Epithelial cell of esophagus (primary cell): ENCODE data around the gene CPLX1.

ENCODE experiments used
- DNase-seq: peaks from one replicate; pipeline ENCODE4 v3.0.0; 2010; ENCODE audit warnings: low read depth
- H3K4me3 ChIP-seq: 2 replicates; pipeline ENCODE4 v1.5.1; 2011; ENCODE audit warnings: mild to moderate bottlenecking, low read length, control low read depth
- CTCF ChIP-seq: IDR thresholded peaks from 2 replicates; pipeline ENCODE4 v1.5.1; 2011; ENCODE audit warnings: low read depth, mild to moderate bottlenecking, low read length, control low read depth, inconsistent platforms; ENCODE audit not compliant: insufficient read depth; ENCODE audit errors: missing control alignments

Gene CPLX1

GRCh38 chr4:821181-821591, 4.7 kb downstream of the CPLX1 start:
- no peak overlapping the region for H3K4me3 ChIP-seq
- no peak for DNase-seq
- TF ChIP-seq CTCF: no peak

- H3K4me3 ChIP-seq: no peak overlapping the region
- TF ChIP-seq CTCF: no peak
- no peak for DNase-seq
Observed at GRCh38 chr4:820230-821172, 5.4 kb downstream of the CPLX1 start.

GRCh38 chr4:819401-820229, 6.3 kb downstream of the CPLX1 start:
- no peak for TF ChIP-seq CTCF
- no peak overlapping the region for H3K4me3 ChIP-seq
- no peak for DNase-seq

- DNase-seq: no peak
- no peak for TF ChIP-seq CTCF
- no peak overlapping the region for H3K4me3 ChIP-seq
Observed at GRCh38 chr4:818106-818921, 7.6 kb downstream of the CPLX1 start.

- no peak for TF ChIP-seq CTCF
- no peak for DNase-seq
- H3K4me3 ChIP-seq: no peak overlapping the region
Observed at GRCh38 chr4:815464-816146, 10.3 kb downstream of the CPLX1 start.

GRCh38 chr4:814312-814850, 11.5 kb downstream of the CPLX1 start:
- TF ChIP-seq CTCF: no peak
- no peak for DNase-seq
- no peak overlapping the region for H3K4me3 ChIP-seq
